Measurements from ENCODE around the gene PXMP2.

The PXMP2 gene

DNA sequence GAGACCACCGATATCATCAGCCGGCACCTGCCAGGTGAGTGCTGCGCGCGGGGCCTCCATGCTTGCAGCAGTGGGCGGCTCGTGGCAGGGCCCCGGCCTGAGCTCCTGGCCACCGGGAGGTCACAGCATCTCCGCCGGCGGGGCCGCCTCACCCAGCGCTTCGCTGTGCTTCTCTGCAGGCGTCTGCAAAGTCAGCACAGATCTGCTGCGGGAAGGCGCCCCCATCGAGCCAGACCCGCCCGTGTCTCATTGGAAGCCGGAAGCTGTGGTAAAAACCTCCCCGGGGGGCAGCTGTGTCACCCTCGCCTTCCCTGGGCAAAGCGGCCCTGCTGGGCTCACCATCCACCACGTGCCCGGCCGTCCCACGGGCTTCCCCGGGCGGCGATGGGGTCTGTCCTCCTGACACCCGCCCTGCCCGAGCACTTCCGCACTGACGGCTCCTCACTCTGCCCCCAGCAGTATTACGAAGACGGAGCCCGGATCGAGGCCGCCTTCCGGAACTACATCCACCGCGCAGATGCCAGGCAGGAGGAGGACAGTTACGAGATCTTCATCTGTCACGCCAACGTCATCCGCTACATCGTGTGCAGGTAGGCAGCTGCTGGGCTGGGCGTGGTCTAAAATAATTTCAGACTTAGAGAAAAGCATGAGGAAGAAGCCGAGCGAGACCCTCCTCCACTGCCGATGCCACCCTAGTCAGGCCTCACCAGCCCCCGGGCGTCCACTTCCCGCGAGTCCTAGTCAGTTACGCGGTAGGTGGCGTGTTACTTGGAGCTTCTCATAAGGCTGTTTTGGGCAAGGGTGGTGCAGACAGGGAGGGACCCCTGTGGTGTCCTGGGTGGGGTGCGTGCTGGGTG, 30.4 kb downstream of the PXMP2 start:
- no peak overlapping the region for H3K4me3 ChIP-seq (ENCODE audit: low read depth, low read length)
- no peak for DNase-seq (ENCODE audit: low read depth)
- TF ChIP-seq, protein P1, sequence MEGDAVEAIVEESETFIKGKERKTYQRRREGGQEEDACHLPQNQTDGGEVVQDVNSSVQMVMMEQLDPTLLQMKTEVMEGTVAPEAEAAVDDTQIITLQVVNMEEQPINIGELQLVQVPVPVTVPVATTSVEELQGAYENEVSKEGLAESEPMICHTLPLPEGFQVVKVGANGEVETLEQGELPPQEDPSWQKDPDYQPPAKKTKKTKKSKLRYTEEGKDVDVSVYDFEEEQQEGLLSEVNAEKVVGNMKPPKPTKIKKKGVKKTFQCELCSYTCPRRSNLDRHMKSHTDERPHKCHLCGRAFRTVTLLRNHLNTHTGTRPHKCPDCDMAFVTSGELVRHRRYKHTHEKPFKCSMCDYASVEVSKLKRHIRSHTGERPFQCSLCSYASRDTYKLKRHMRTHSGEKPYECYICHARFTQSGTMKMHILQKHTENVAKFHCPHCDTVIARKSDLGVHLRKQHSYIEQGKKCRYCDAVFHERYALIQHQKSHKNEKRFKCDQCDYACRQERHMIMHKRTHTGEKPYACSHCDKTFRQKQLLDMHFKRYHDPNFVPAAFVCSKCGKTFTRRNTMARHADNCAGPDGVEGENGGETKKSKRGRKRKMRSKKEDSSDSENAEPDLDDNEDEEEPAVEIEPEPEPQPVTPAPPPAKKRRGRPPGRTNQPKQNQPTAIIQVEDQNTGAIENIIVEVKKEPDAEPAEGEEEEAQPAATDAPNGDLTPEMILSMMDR (conservative IDR thresholded peaks at IDR 0.05; ENCODE audit: low read depth, low read length): no peak

DNA sequence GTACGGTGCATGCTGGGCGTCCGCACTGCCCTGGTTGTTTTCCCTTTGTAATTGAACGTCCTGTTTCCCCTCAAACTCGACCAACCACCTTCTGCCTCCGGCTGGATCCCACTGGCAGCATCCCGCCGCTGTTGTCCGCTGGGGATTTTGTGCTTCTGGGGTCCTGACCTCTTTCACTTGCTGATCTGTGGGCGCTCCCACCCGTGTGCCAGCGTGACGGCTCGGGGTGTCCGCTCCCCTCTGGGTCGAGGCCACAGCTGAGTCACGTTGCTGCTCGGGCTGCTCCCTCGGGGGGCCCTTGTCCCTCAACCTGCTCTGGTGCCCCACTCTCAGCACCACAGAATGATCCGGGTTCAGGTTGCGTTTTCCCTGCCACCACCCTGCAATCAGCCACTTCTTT, 31.3 kb downstream of the PXMP2 start:
- TF ChIP-seq, protein P1 (conservative IDR thresholded peaks at IDR 0.05; ENCODE audit: low read depth, low read length): no peak
- no peak for DNase-seq (ENCODE audit: low read depth)
- H3K4me3 ChIP-seq (ENCODE audit: low read depth, low read length): no peak overlapping the region

DNA sequence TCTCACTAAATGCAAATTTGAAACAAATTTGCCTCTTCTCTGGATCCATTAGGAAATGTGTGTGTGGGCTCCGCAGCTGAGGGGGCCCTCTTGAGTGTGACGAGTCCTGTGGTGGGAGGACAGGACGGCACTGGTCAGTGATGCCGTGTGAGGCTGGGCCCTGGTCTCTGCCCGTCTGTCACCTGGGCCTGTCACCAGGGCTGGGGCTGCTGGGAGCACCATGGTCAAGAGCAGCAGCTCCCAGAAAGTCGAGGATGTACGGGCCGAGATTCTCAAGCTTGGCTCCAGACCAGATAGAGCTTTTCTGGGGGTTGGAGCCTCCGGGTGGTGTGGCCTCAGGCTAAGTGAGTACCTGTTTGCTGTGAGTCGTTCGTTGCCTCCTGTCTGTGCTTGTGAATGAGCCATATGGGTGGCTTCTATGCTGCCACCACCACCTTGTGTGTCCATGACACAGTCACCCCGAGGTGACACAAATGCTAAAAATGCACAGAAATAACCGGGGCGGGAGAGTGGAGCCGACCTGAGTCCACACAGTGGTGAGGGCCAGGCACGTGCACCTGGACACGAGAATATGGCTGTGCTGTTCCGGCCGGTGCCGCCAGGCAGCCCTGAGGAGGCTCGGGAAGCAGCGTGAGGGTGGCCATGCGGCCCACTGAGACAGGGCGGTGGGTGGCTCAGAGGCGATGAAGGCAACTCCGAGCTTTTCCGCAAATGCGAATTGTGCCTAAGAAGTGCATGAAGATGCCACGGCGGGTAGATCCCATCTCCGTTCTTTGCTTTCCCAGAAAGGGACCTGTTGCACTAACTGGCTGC, 32.0 kb downstream of the PXMP2 start:
- TF ChIP-seq, protein P1 (conservative IDR thresholded peaks at IDR 0.05; ENCODE audit: low read depth, low read length): no peak
- DNase-seq (ENCODE audit: low read depth): no peak
- H3K4me3 ChIP-seq (ENCODE audit: low read depth, low read length): no peak overlapping the region

DNA sequence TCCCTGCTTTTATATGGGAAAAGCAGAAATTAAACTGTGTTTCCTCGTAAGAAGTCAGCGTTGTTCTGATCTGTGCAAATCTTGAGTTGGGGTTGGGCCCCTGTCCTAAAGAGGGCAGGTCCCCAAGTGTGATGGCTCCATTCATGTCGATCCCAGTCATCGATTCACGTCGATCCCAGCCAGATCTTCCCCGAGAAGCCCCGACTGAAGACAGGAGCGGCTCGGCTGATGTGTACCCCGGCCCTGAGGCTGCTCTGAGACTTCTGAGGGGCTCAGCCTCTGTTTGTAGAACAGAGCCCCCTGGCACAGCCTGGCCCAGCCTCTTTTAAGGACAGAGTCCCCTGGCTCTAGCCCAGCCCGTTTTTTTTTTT, 32.6 kb downstream of the PXMP2 start:
- no peak for DNase-seq (ENCODE audit: low read depth)
- TF ChIP-seq, protein P1 (conservative IDR thresholded peaks at IDR 0.05; ENCODE audit: low read depth, low read length): no peak
- H3K4me3 ChIP-seq (ENCODE audit: low read depth, low read length): no peak overlapping the region

DNA sequence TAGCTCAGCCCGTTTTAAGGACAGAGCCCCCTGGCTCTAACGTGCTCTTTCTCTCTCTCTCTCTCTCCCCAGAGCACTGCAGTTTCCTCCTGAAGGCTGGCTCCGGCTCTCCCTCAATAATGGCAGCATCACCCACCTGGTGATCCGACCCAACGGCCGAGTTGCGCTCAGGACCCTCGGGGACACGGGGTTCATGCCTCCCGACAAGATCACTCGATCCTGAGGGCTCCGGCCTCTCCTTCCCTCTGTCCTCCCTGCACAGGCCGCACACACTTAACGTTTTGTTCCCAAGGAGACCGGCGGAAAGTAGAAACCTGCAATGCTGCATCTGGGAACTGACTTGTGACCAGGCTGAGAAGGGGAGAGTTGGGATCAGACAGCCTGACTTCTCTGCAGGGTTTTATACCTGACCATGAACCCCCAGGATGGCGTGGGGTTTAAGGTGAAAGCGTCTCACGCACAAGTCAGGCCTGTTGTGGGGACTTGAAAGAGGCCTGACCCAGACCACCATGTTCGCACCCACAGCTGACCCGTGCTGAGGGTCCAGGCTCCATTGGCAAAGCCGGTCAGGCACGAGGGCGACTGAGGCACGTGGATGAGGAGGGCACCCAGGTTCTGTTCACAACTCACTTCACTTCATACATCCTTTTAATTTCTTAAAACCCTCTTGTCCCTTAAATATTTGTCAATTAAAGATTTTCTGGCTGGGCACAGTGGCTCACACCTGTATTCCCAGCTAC, 33.4 kb downstream of the PXMP2 start:
- no peak overlapping the region for H3K4me3 ChIP-seq (ENCODE audit: low read depth, low read length)
- TF ChIP-seq, protein P1 (conservative IDR thresholded peaks at IDR 0.05; ENCODE audit: low read depth, low read length): no peak
- no peak for DNase-seq (ENCODE audit: low read depth)

DNA sequence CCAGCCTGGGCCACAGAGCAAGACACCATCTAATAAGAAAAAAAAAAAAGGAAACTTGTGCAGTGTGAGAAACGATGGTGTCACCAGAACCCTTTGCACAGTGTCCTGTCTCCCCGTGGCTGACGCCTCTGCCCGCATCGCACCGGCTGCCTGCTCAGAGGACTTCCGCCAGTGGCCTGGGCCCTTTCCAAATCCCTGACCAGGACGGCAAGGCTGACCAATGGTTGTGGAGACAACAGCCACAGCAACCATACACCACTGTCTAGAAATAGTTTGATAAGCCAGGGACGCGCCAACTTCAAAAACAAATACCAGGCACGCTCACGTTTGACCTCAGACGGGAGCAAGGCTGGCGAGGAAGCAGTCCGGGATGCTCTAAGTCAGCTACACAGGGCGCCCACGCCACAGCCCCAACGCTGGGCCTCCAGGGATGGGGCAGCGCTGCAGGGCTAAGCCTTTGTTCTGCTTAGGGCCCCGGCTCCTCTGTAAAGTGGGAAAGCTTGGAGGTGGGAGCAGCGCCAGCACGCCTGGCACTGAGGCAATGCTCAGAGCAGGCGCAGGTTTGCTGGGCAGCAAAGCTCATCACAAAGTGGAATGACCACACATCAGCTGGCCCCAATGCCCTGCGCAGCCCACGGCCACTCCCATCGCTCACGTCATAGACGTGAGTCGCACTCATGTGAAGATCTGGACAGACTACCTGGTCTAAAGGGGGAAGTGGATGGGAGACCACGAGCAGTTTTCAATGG, 35.8 kb downstream of the PXMP2 start:
- TF ChIP-seq, protein P1 (conservative IDR thresholded peaks at IDR 0.05; ENCODE audit: low read depth, low read length): no peak
- DNase-seq (ENCODE audit: low read depth): peak; percentile 16
- no peak overlapping the region for H3K4me3 ChIP-seq (ENCODE audit: low read depth, low read length)

All from choroid plexus epithelial cell (primary cell).